Limb (tissue), 2 donors: ENCODE measurements around the gene RASGRF2.
"Not testable (repeated sequence)": the region's sequence is repeated elsewhere in the genome, so short reads cannot be mapped to it uniquely, and the experiment has no call there.

ENCODE experiments used
- DNase-seq, 2 donors: peaks; one replicate each; pipeline ENCODE4 v3.0.0-alpha.2; 2016; ENCODE audit errors: extremely low spot score in 2 of 2

RASGRF2 gene

GRCh38 chr5:81021486-81021885 is 61.3 kb downstream of the RASGRF2 start:
- DNase-seq: no peak

DNA sequence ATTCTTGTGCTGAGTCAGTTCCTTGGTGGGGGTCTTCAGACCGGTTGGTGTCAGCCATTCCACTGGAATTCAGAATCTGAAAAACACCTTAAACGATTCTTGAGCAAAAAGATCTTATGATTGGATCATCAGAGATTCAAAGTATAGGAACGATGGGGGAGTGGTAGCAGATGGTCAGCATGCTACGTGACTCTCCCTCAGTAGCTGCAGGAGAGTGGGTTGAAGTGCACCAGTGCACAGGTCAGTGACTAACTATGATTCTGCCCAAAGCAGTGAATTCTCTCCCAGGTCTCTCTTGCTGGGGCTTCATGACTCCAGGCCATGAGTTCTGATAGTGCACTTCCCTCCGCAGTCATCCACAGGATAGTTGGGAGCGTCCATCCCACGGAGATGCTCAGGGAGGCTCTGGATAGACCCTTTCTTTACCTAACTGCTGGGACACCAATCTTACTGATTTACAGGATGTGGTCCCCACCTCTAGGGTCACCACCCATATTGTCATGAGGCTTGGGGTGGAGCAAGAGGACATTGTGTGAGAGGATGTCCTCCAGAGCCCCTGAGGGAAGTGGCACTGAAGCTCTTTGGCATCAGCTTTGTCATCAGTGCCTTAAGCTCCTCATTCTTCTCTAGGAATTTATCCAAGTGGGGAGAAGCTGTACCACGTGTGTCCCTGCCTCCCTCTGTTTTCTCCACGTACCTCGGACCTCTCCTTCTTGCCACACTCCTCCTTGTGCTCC is 62.0 kb downstream of the RASGRF2 start:
- DNase-seq: no peak

- no peak for DNase-seq
Measured at GRCh38 chr5:81022688-81023084, 62.5 kb downstream of the RASGRF2 start.

DNA sequence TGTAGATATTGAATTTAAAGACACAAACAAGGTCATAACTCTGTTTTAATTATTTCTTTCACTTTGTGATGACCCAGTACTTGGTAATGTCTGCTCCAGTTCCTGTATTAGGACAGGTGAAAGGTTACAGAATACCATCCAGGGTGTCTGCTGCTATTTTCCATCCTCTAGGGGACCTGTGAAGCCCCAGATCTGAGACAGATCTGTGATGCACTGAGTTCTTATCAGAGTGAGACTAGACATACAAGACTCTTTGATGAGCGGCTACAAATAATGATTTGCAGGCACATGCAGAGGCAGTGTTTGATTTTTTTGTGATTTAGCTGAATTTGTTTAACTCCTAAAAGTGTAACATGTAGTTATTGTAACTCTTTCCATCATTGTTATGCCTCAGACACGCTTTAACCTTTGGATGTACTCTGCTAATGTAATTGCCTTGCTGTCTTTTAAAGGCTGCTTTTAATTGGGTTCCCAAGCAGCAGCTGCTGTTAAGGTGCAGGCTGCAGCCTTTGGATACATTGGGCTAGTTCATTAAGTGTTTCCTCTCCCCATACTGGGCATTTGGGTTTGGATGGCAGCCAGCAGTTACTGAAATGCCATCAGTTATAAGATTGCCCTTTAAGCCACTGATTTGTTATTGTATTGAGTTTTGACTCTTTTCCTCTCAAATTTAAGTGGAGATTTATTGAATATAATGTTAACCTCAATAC is 63.3 kb downstream of the RASGRF2 start:
- no peak for DNase-seq

GRCh38 chr5:81027481-81028058 is 67.4 kb downstream of the RASGRF2 start:
- no peak for DNase-seq

- not testable (repeated sequence) for DNase-seq
Measured at GRCh38 chr5:81028888-81029287, 68.7 kb downstream of the RASGRF2 start.

DNA sequence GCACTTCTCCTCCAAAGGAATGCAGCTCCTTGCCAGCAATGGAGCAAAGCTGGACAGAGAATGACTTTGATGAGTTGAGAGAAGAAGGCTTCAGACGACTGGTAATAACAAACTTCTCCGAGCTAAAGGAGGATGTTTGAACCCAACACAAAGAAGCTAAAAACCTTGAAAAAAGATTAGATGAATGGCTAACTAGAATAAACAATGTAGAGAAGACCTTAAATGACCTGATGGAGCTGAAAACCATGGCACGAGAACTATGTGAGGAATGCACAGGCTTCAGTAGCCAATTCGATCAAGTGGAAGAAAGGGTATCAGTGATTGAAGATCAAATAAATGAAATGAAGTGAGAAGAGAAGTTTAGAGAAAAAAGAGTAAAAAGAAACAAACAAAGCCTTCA is 69.6 kb downstream of the RASGRF2 start:
- not testable (repeated sequence) for DNase-seq

GRCh38 chr5:81030236-81031034 is 70.3 kb downstream of the RASGRF2 start:
- not testable (repeated sequence) for DNase-seq

DNA sequence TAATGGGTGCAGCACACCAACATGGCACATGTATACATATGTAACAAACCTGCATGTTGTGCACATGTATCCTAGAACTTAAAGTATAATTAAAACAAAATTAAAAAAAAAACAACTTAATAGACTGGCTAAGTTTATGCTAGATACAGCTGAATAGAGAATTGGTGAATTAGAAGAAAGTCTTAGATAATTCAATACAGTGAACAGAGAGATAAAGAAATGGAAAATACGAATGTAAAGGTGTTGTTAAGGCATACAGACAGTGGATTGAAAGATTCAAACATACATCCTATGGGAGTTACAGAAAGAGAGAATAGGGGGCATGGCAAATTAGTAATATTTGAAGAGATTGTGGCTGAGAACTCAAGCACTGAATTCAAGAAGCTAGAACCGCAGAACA is 75.4 kb downstream of the RASGRF2 start:
- DNase-seq: no peak

- DNase-seq: no peak
Measured at GRCh38 chr5:81038495-81038894, 78.3 kb downstream of the RASGRF2 start.

DNA sequence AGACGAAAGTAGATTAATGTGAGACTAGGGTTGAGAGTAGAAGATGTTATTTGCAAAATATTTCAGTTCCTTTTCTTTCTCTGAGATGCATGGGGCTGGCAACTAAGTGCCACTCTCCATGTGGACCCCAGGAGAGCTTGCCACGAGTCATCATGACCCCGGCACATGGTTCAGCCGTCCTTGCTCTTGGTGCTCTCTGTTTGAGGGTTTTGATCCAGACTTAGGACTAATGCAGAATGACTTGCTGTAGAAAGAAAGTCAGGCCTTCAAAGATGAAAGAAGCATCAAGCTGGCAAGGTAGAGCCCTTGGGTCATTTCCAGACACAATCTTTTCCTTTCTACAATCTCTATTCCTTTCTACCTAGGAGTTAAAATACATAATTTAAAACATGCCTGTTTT is 84.7 kb downstream of the RASGRF2 start:
- no peak for DNase-seq

DNA sequence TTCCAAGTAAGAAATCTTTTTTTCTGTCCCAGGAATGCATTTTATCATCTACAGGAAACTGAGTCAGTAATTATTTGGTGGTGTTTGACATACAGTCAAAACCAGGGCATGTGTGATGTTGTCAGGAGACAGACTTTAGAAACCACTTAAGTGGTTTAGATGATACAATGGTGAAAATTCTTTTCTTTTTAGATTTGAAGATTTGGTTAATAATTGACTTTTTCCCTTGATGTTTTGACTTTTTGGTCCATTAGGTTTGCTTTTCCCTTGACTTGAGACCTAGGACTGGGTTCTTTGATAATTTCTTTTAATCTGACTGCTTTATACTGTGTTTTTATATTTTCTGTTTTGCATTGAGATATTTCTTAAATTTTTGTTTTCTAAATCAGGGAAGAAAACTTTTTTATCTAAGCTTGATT is 85.2 kb downstream of the RASGRF2 start:
- DNase-seq: no peak

- no peak for DNase-seq
Measured at GRCh38 chr5:81046041-81046440, 85.9 kb downstream of the RASGRF2 start.

DNA sequence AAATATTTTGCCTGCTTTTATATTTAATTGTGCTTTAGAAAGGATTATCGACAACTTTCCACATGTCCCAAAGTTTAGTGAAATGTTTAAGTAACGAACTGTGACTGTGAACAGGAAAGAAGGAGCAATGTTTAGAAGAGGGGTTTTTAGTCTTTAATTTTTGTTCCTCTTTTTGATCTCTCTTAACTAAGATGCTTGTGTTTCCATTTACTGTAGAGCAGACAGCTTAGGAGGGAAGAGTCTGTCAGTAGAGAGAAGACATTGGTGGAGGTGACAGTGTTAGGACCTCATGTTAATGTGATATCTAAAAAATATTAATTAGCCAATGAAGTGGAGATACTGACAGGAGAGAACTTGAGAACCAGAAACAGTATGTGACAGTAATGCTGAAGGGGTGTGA is 92.2 kb downstream of the RASGRF2 start:
- DNase-seq: no peak

GRCh38 chr5:81053282-81053681 is 93.1 kb downstream of the RASGRF2 start:
- not testable (repeated sequence) for DNase-seq

GRCh38 chr5:81058121-81058520 is 98.0 kb downstream of the RASGRF2 start:
- no peak for DNase-seq

GRCh38 chr5:81065492-81065891 is 105.3 kb downstream of the RASGRF2 start:
- no peak for DNase-seq

DNA sequence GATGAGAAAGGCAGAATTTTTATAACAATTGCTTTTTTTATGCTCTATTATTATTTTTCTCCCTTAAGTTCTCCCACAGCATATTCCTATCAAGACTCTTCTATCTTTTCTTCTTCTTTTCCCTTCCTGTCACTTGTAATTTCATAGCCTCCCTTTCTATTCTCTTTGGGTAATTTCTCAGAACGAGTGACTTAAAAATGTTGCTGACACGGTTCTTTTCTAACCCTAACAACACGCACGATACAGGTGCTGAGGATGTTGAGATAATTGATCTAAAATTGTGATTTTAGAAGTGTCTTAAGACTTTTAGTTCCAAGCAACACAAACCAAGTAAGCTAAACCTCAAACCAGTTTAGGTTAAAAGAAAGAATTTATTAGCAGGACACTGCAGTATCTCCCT is 105.9 kb downstream of the RASGRF2 start:
- DNase-seq: no peak

DNA sequence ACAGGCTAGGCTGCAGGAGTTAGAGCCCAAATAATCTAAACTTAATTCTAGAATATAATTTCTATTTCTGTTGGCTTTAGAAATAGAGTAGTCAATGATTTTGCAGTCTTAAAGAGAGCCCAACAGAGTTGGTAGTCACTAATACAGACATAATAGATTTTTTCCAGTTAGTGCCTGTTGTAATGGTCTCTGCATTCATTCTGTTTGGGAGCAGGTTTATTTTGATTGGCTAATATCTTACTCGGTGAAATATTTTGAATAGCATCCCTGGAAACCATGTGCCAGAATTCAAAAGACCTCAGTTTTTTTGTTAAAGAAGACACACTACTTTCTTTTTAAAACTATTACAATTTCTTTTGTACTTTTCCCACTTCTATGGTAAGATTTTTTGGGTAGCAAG is 107.2 kb downstream of the RASGRF2 start:
- DNase-seq: no peak

DNA sequence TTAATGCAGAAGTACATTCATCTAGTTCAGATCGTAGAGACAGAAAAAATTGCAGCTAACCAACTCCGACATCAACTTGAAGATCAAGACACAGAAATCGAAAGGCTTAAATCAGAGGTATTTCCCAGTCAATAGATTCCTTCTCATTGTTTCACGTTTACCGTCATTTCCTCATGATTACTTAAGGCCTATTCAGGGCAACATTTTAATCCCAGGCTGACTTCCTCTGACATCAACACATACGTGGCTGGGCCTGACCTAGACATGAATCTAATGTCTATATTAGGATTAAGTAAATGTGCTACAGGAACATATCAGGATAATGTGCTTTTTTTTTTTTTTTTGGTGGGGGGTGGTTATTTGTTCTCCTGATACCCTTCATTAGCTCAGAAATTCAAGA is 107.9 kb downstream of the RASGRF2 start:
- no peak for DNase-seq

DNA sequence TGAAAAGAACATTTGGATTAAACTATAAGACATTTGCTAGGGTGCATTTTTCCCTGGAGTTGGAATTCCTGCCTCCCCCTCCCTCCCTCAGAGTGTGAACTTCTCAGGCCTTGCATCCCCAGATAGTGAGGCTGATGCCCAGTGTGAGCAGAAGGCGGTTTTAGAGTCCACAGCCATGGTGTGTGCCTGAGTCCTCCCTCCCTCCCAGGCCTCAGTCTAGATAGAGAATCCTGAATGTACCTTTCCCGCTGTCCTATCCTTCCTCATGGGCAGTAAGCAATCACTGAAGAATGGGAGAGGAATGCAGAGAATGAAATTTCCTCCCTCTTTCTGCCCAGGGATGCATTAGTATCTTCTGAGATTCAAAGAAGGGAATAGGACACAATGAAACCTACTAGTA is 108.5 kb downstream of the RASGRF2 start:
- DNase-seq: no peak

- DNase-seq: no peak
Measured at GRCh38 chr5:81069990-81070389, 109.8 kb downstream of the RASGRF2 start.
